Raji (cell line): ENCODE data around the gene MFSD1.

ENCODE experiments used
- POLR2A ChIP-seq: IDR thresholded peaks from 2 replicates; pipeline ENCODE4 v1.6.1; 2011; ENCODE audit warnings: low read depth, low read length, control low read depth; ENCODE audit not compliant: insufficient read depth

MFSD1 gene

GRCh38 chr3:158789592-158789991 lies 12.3 kb upstream of the MFSD1 start:
- no peak for TF ChIP-seq POLR2A

DNA sequence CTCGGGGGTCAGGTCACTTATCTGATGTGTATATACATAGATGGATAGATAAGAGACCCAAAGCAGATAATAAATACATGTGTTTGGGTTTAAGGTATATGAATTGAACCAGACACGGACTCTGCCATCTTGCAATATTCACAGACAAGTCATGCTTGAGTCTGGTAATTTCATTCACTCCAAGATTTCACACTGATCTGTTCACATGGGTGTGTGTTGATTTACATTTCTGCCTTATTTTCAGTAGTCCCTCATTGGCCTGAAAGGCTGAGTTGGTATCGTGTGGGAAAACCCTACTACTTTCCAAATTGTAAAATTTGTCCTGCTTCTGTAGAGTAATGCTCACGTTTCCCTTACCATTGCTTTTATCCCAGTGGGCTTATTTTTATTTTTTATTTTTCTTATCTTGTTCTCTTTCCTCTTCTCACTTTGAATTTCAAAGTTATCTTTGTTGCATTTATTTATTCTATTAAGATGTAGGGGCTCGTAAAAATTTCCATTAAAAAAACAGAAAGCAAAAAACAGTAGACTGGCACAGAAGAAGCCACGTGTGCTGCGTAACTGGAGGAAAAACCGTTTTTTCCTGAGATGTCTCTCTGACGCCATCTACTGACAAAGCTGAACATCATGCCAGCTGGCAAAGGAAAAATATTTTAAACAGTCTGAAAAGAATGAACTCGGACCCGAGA lies 10.8 kb upstream of the MFSD1 start:
- TF ChIP-seq POLR2A, result no peak

- no peak for TF ChIP-seq POLR2A
Observed at GRCh38 chr3:158792709-158793108, 9.1 kb upstream of the MFSD1 start.

GRCh38 chr3:158794206-158794605 lies 7.6 kb upstream of the MFSD1 start:
- no peak for TF ChIP-seq POLR2A

DNA sequence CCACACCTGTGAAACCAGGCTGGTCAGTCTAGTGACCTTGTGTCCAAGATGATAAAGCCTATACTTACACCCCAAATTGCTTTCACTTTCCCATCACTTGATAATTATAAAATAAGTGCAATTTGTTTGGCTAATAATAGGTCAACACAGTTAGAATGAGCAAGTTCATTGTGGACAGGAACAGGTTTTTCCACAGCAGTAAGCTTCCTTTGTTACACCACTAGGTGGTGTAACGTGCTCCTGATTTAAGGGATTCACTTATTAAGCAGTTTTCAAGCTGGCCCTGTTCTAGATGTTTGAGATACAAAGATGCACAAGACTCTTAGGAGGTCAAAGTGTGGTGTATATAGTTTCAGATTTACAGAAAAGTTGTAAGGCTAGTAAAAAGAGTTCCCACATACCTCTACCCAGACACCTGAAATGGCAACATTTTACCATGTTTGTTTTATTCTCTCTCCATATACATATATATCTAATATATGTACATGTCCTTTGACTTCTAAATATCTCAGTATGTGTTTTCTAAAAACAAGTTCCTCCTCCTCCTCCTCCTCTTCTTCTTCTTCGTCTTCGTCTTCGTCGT lies 6.8 kb upstream of the MFSD1 start:
- TF ChIP-seq POLR2A, result no peak

GRCh38 chr3:158801201-158801600 lies 653 bp upstream of the MFSD1 start:
- TF ChIP-seq POLR2A, result no peak

- no peak for TF ChIP-seq POLR2A
Observed at GRCh38 chr3:158802409-158803268, 785 bp downstream of the MFSD1 start.

GRCh38 chr3:158804441-158804840 lies 2.6 kb downstream of the MFSD1 start:
- no peak for TF ChIP-seq POLR2A

DNA sequence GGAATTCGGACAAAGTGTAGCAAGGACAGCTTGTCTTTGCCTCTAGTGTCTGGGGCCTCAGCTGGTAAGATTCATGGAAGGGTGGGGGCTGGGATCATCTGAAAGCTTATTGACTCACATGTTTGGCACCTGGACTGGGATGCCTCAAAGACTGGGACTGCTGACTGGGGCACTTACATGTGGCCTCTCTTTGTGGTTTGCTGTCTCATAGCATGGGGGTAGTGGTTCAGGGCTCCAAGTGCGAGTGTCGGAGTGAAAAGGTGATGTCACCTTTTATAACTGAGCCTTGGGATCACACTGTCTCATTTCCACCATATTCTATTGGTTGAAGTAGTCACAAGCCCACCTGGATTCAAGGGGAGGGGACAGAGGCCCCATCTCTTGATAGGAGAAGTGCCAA lies 6.8 kb downstream of the MFSD1 start:
- TF ChIP-seq POLR2A, result no peak

GRCh38 chr3:158809642-158810041 lies 7.8 kb downstream of the MFSD1 start:
- TF ChIP-seq POLR2A, result no peak

- TF ChIP-seq POLR2A, result no peak
Observed at GRCh38 chr3:158810823-158811724, 9.2 kb downstream of the MFSD1 start.

DNA sequence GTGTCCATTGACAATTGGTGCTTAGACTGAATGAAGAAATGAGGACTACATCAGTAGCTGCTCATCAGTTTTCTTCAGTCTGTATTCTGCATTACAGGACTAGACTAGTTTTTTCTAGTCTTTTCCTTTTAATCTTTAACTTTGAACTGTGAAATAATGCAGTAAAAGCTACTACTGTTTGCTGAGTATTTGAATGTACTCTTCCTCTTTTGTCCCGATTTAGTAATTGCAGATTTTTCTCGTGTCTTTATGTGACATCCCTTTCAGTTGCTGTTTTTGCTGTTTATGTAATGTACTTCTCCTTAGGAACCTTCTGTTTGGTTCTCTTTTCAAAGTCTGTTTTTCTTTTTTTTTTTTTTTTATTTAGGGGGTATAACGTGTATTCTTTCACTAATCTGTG lies 17.4 kb downstream of the MFSD1 start:
- TF ChIP-seq POLR2A, result no peak

DNA sequence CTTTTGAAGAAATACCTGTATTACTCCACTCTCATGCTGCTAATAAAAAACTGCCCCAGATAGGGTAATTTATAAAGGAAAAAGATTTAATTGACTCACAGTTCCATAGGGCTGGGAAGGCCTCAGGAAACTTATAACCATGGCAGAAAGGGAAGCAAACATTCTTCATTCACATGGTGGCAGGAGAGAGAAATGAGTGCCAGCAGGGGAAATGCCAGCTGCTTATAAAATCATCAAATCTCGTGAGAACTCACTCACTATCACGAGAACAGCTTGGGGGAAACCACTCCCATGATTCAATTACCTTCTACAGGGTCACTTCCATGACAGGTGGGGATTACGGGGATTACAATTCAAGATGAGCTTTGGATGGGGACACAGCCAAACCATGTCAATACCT lies 18.7 kb downstream of the MFSD1 start:
- no peak for TF ChIP-seq POLR2A

- TF ChIP-seq POLR2A, result no peak
Observed at GRCh38 chr3:158821847-158822246, 20.0 kb downstream of the MFSD1 start.

DNA sequence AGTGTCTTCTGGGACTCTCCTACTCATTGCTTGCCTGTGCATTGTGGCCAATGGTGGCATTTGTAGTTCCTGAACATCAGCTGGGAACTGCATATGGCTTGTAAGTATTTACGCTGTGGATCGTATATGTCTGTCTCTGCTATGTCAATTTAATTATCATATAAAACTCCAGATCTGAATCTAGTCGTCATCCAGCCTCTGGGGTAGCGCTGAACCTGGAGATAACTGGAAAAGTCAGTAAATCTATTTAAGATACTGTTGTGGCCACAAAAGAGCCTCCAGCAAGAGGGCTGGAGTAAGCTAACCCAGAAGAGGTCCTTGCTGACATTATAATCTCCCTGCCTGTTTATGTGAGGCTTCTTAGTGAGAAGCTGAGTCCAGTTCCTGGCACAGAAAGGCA lies 21.6 kb downstream of the MFSD1 start:
- no peak for TF ChIP-seq POLR2A
